Hepatocyte (in vitro differentiated cells): ENCODE data around the gene PNPLA2. TPM values are rescaled to one million over a fixed set of nuclear protein-coding genes. Genes with fewer than 3 reads are reported as not detected.

Experiments
- DNase-seq: peaks from one replicate; pipeline ENCODE4 v3.0.0-alpha.2; 2016; ENCODE audit warnings: low spot score
- H2AFZ ChIP-seq: fragments of 200-600 bp; sonication (generic); 2 replicates; pipeline ENCODE4 v1.6.0; 2016; ENCODE audit warnings: antibody characterized with exemption, mild to moderate bottlenecking
- H3K27ac ChIP-seq: fragments of 200-600 bp; sonication (generic); 2 replicates; pipeline ENCODE4 v1.5.1; 2016; ENCODE audit warnings: mild to moderate bottlenecking
- H3K27me3 ChIP-seq: fragments of 200-600 bp; sonication (generic); 2 replicates; pipeline ENCODE4 v1.6.1; 2016
- H3K36me3 ChIP-seq: fragments of 200-600 bp; sonication (generic); replicated peaks from 2 replicates; pipeline ENCODE4 v1.5.1; 2016; ENCODE audit warnings: low read depth; ENCODE audit not compliant: insufficient read depth
- H3K4me1 ChIP-seq: fragments of 200-600 bp; sonication (generic); 2 replicates; pipeline ENCODE4 v1.5.1; 2016; ENCODE audit warnings: mild to moderate bottlenecking, moderate library complexity; ENCODE audit not compliant: insufficient read depth
- H3K4me2 ChIP-seq: fragments of 200-600 bp; sonication (generic); 2 replicates; pipeline ENCODE4 v1.6.0; 2016
- H3K4me3 ChIP-seq: fragments of 200-600 bp; sonication (generic); 2 replicates; pipeline ENCODE4 v1.5.1; 2016; ENCODE audit warnings: mild to moderate bottlenecking
- H3K79me2 ChIP-seq: fragments of 200-600 bp; sonication (generic); 2 replicates; pipeline ENCODE4 v1.6.0; 2017; ENCODE audit warnings: mild to moderate bottlenecking
- H3K9me2 ChIP-seq: fragments of 200-600 bp; sonication (generic); replicated peaks from 2 replicates; pipeline ENCODE4 v1.6.0; 2017; ENCODE audit warnings: mild to moderate bottlenecking; ENCODE audit not compliant: insufficient read depth
- H3K9me3 ChIP-seq: fragments of 200-600 bp; sonication (generic); 2 replicates; pipeline ENCODE4 v1.5.1; 2016; ENCODE audit warnings: low read depth, mild to moderate bottlenecking
- H4K20me1 ChIP-seq: fragments of 200-600 bp; sonication (generic); 2 replicates; pipeline ENCODE4 v1.6.0; 2016; ENCODE audit warnings: mild to moderate bottlenecking; ENCODE audit not compliant: insufficient read depth, poor library complexity, severe bottlenecking
- EZH2 ChIP-seq: fragments of 200-600 bp; sonication (generic); IDR thresholded peaks from 2 replicates; pipeline ENCODE4 v1.6.1; 2016; ENCODE audit warnings: antibody characterized with exemption, mild to moderate bottlenecking, borderline replicate concordance
- EZH2phosphoT487 ChIP-seq: fragments of 200-600 bp; sonication (generic); IDR thresholded peaks from one replicate; pipeline ENCODE4 v1.6.1; 2018; ENCODE audit warnings: antibody characterized with exemption, mild to moderate bottlenecking, low read depth, moderate library complexity; ENCODE audit not compliant: unreplicated experiment, severe bottlenecking
- WGBS: methylation state at CpG from one replicate; pipeline ENCODE4 v1.1.6; 2016; ENCODE audit warnings: low lambda C conversion rate; ENCODE audit errors: missing lambda C conversion rate; 5-methylcytosine and 5-hydroxymethylcytosine counted together
- polyA plus RNA-seq: library from polyadenylated mRNA; unstranded; fragments of >200 nt; fragmentation: Nextera tagmentation; extraction: Ambion mirVana; gene quantifications from 2 replicates; pipeline ENCODE4 v1.2.1, GENCODE V29; 2016
- total RNA-seq: library from RNA; depleted of rRNA; stranded (reverse); fragments of >200 nt; gene quantifications from 2 replicates; pipeline ENCODE4 v1.2.3, GENCODE V29; 2014
- TF ChIP-seq, protein P1 (sequence below): fragments of 200-600 bp; sonication (generic); IDR thresholded peaks from 2 replicates; pipeline ENCODE4 v1.5.1; 2016; ENCODE audit warnings: antibody characterized with exemption, mild to moderate bottlenecking; ENCODE audit not compliant: poor library complexity

The PNPLA2 gene
- total and polyA plus RNA-seq, 2 experiments from 2014 or later: 12.9 to 50.0 TPM

DNA sequence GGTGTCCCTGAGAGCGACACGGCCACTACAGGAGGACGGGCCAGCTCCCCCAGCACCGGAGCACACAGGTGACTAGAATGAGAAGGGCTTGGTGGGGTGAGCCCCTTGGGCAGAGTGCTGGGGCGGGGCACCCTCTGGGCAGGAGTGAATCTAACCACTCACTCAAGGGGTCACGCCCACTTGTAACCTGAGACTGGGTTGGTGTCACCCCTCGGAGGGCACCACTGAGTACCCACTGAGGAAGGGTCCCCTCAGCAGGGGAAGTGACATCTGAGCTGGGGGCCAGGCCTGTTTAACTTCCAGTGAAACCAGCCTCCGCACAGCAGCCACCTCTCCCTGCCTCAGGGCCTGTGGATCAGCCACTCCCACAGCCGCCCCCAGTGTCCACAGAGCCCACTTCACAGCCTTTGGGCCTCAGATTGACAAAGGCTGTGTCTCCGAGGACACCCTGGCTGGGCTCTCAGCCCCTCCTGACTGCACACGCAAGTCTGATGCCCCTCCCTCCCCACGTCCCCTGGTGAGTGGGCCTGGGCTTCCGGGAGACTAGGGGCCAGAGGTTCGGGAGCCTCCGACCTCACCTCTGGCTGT, 47.0 kb upstream of the PNPLA2 start:
- H3K27ac ChIP-seq: no peak overlapping the region
- TF ChIP-seq EZH2: no peak
- TF ChIP-seq, protein P1, sequence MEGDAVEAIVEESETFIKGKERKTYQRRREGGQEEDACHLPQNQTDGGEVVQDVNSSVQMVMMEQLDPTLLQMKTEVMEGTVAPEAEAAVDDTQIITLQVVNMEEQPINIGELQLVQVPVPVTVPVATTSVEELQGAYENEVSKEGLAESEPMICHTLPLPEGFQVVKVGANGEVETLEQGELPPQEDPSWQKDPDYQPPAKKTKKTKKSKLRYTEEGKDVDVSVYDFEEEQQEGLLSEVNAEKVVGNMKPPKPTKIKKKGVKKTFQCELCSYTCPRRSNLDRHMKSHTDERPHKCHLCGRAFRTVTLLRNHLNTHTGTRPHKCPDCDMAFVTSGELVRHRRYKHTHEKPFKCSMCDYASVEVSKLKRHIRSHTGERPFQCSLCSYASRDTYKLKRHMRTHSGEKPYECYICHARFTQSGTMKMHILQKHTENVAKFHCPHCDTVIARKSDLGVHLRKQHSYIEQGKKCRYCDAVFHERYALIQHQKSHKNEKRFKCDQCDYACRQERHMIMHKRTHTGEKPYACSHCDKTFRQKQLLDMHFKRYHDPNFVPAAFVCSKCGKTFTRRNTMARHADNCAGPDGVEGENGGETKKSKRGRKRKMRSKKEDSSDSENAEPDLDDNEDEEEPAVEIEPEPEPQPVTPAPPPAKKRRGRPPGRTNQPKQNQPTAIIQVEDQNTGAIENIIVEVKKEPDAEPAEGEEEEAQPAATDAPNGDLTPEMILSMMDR: no peak
- no peak for TF ChIP-seq EZH2phosphoT487
- no peaks in the 10 kb centered on the region for H3K9me2 ChIP-seq
- peaks cover 13% of the 10 kb centered on the region for H3K4me1 ChIP-seq
- peaks cover 40% of the 10 kb centered on the region for H3K79me2 ChIP-seq
- H3K4me2 ChIP-seq: no peak overlapping the region
- no peaks in the 10 kb centered on the region for H3K27me3 ChIP-seq
- no peak overlapping the region for H3K4me3 ChIP-seq
- 78% methylated on average over 15 of the region's 15 CpGs for WGBS
- H2AFZ ChIP-seq: no peak overlapping the region
- no peaks in the 10 kb centered on the region for H3K36me3 ChIP-seq
- no peaks in the 10 kb centered on the region for H3K9me3 ChIP-seq
- peaks cover 39% of the 10 kb centered on the region for H4K20me1 ChIP-seq
- DNase-seq: peak; percentile 3

DNA sequence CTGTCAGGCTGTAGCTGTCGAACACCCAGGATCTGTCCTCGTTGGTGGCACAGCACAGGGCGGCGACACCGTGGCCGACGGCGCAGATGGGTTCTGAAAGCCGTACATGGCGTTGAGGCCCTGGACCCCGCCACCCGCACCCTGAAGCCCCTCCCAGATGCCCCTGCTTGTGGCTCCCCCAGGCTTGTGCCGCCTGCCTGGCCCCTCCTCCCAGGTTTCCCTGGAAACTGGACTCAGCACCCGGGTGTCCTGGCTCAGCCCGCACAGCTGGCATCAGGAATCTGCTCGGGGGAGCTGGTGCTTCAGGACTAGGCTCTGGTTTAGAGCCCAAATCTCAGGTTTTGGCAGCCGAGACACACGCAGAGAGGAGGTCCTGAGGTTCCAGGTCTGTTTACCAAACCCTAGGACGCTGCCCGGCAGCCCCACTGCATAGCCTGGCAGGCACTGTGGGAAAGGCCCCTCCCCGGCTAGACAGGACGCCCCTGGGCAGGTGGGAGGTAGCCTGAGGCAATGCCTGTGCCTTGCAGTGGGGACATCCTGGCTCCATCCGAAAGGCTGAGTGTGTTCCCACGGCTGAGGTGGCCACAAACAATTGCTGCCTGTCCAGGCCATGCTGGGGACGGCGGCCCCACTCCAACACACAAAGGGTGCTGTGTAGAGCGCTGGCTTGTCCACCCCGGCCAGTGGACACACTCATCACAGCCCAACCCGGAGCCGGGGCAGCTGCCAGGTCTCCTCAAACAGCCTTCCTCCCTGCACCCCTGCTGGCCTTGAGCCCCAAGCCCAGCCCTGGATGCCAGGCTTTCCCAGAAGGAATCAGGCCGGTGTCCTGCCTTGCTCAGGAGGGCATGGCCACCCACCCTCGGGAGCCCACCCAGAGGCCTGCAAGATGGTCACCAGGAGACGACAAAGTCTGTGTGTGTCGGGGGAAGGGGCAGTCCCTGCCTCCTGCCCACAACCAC, 46.0 kb upstream of the PNPLA2 start:
- TF ChIP-seq, protein P1: no peak
- TF ChIP-seq EZH2 (no peak), EZH2phosphoT487 (no peak)
- Histone ChIP-seq H3K36me3 (no peaks in the 10 kb centered on the region), H3K4me2 (no peak overlapping the region), H3K4me3 (no peak overlapping the region), H3K9me2 (no peaks in the 10 kb centered on the region), H3K4me1 (peaks cover 13% of the 10 kb centered on the region), H2AFZ (no peak overlapping the region), H3K9me3 (no peaks in the 10 kb centered on the region), H3K27ac (no peak overlapping the region), H4K20me1 (peaks cover 41% of the 10 kb centered on the region), H3K27me3 (no peaks in the 10 kb centered on the region), H3K79me2 (peaks cover 49% of the 10 kb centered on the region)
- 97% methylated on average over 25 of the region's 34 CpGs for WGBS
- peak; percentile 4 for DNase-seq

GRCh38 chr11:773425-773824, 45.3 kb upstream of the PNPLA2 start:
- H3K9me3 ChIP-seq: no peaks in the 10 kb centered on the region
- H3K27me3 ChIP-seq: no peaks in the 10 kb centered on the region
- no peak overlapping the region for H3K4me3 ChIP-seq
- H3K4me2 ChIP-seq: no peak overlapping the region
- peaks cover 41% of the 10 kb centered on the region for H4K20me1 ChIP-seq
- H3K9me2 ChIP-seq: no peaks in the 10 kb centered on the region
- DNase-seq: peak; percentile 2
- peaks cover 19% of the 10 kb centered on the region for H3K4me1 ChIP-seq
- peaks cover 56% of the 10 kb centered on the region for H3K79me2 ChIP-seq
- TF ChIP-seq EZH2: no peak
- TF ChIP-seq, protein P1: no peak
- TF ChIP-seq EZH2phosphoT487: no peak
- 98% methylated on average over 5 of the region's 5 CpGs for WGBS
- H3K36me3 ChIP-seq: no peaks in the 10 kb centered on the region
- H2AFZ ChIP-seq: no peak overlapping the region
- H3K27ac ChIP-seq: no peak overlapping the region
